Measurements from ENCODE around the gene PCNX2. TPM values are rescaled to one million over a fixed set of nuclear protein-coding genes. Genes with fewer than 3 reads are reported as not detected.
"Not testable (repeated sequence)": the region's sequence is repeated elsewhere in the genome, so short reads cannot be mapped to it uniquely, and the experiment has no call there.

Gene PCNX2
- total RNA-seq, 2 experiments from 2014 or later, result 17.6 to 31.7 TPM

GRCh38 chr1:233086961-233087881, 208.3 kb downstream of the PCNX2 start:
- H3K36me3 Mint-ChIP-seq, result peaks cover 7% of the 10 kb centered on the region
- H3K9me3 Mint-ChIP-seq (ENCODE audit: low read depth), result no peaks in the 10 kb centered on the region
- CTCF ChIA-PET, result no interaction called here
- H3K4me3 Mint-ChIP-seq, result no peak overlapping the region
- no peak overlapping the region for H3K27ac Mint-ChIP-seq
- peaks cover 4% of the 10 kb centered on the region for H3K4me1 Mint-ChIP-seq
- DNase-seq, result no peak
- no peak for ATAC-seq
- H3K27me3 Mint-ChIP-seq, result no peaks in the 10 kb centered on the region

- Mint-ChIP-seq H3K27ac (no peak overlapping the region), H3K4me1 (no peaks in the 10 kb centered on the region), H3K9me3 (ENCODE audit: low read depth) (no peaks in the 10 kb centered on the region), H3K27me3 (no peaks in the 10 kb centered on the region), H3K4me3 (no peak overlapping the region), H3K36me3 (peaks cover 7% of the 10 kb centered on the region)
- no peak for ATAC-seq
- CTCF ChIA-PET, result no interaction called here
- no peak for DNase-seq
Measured at GRCh38 chr1:233085566-233085965, 210.0 kb downstream of the PCNX2 start.

- CTCF ChIA-PET, result no interaction called here
- no peaks in the 10 kb centered on the region for H3K4me1 Mint-ChIP-seq
- DNase-seq, result no peak
- H3K36me3 Mint-ChIP-seq, result peaks cover 5% of the 10 kb centered on the region
- H3K4me3 Mint-ChIP-seq, result no peak overlapping the region
- no peak for ATAC-seq
- no peaks in the 10 kb centered on the region for H3K27me3 Mint-ChIP-seq
- H3K9me3 Mint-ChIP-seq (ENCODE audit: low read depth), result no peaks in the 10 kb centered on the region
- H3K27ac Mint-ChIP-seq, result no peak overlapping the region
Measured at GRCh38 chr1:233082778-233083550, 212.6 kb downstream of the PCNX2 start.

GRCh38 chr1:233081735-233082134, 213.8 kb downstream of the PCNX2 start:
- ATAC-seq (no peak), DNase-seq (no peak)
- CTCF ChIA-PET, result interaction anchor here (1.1 kb wide), 1 partner anchor 61 kb away, joined by 3 read pairs; no protein-coding TSS in a partner anchor
- H3K9me3 Mint-ChIP-seq (ENCODE audit: low read depth), result no peaks in the 10 kb centered on the region
- H3K36me3 Mint-ChIP-seq, result peaks cover 5% of the 10 kb centered on the region
- H3K27me3 Mint-ChIP-seq, result no peaks in the 10 kb centered on the region
- no peak overlapping the region for H3K4me3 Mint-ChIP-seq
- H3K27ac Mint-ChIP-seq, result no peak overlapping the region
- no peaks in the 10 kb centered on the region for H3K4me1 Mint-ChIP-seq

- not testable (repeated sequence) for ATAC-seq; H3K9me3 Mint-ChIP-seq (ENCODE audit: low read depth); DNase-seq; H3K27ac Mint-ChIP-seq; H3K27me3 Mint-ChIP-seq; H3K4me3 Mint-ChIP-seq; H3K36me3 Mint-ChIP-seq; H3K4me1 Mint-ChIP-seq
- CTCF ChIA-PET, result interaction anchor here (1.1 kb wide), 1 partner anchor 62 kb away, joined by 3 read pairs; no protein-coding TSS in a partner anchor
Measured at GRCh38 chr1:233080827-233081226, 214.7 kb downstream of the PCNX2 start.

DNA sequence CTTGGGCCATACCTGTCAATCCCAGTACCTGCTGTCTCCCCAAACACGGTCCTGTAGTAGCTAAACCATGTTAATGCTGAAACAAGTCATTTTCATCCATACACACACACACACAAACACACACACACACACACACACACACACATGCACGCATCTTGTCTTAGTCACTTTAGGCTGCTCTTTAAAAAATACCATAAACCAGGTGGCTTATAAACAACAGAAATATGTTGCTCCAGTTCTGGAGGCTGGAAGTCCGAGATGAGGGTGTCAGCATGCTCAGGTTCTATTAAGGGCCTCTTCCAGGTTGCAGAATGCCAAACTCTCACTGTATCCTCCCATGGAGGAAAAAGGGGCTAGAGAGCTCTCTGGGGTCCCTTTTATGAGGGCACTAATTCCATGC, 215.2 kb downstream of the PCNX2 start:
- ATAC-seq (no peak), DNase-seq (no peak)
- Mint-ChIP-seq H3K4me3 (no peak overlapping the region), H3K4me1 (no peaks in the 10 kb centered on the region), H3K36me3 (peaks cover 6% of the 10 kb centered on the region), H3K27me3 (no peaks in the 10 kb centered on the region), H3K9me3 (ENCODE audit: low read depth) (no peaks in the 10 kb centered on the region), H3K27ac (no peak overlapping the region)
- CTCF ChIA-PET, result no interaction called here

DNA sequence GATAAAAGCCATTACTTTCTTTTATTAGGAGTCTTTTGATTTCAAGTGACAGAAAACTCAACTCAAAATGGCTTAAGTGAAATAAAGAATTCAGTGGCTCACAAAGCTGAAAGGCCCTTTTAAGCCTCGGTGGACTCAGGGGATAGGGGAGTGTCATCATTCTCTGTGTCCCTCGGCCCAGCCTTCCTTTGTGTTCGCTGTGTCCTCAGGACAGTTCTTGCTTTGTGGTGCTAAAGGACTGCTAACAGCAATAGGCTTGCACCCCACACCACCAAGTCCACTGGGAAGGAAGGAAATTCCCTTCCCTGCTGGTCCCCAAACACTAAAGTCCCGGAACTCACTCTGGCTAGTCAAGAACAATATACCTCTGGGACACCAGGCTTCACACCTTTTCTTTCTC, 216.0 kb downstream of the PCNX2 start:
- ATAC-seq (no peak), DNase-seq (no peak)
- Mint-ChIP-seq H3K4me3 (no peak overlapping the region), H3K36me3 (peaks cover 9% of the 10 kb centered on the region), H3K27me3 (no peaks in the 10 kb centered on the region), H3K9me3 (ENCODE audit: low read depth) (no peaks in the 10 kb centered on the region), H3K27ac (no peak overlapping the region), H3K4me1 (no peaks in the 10 kb centered on the region)
- CTCF ChIA-PET, result no interaction called here

DNA sequence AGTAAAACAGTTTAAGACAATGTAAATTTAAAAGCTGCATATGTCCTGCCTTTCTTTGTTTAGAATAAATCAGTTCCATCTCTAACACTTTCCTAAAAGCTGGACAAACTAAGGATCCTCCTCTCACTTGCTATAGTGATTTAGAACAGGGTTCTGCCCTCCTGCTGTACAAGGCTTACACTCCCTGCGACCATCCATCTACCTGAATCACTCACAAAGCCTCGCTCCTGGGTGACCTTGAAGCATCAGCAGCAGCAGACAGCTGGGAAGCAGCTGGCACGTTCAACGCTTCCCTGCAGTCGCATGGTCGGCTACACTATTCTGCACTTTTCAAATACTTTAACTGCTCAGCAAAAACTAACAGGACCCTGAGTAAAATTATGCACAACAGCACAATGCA, 217.1 kb downstream of the PCNX2 start:
- peaks cover 9% of the 10 kb centered on the region for H3K36me3 Mint-ChIP-seq
- ATAC-seq, result no peak

GRCh38 chr1:233075915-233076295, 219.6 kb downstream of the PCNX2 start:
- H3K4me3 Mint-ChIP-seq, result no peak overlapping the region
- H3K36me3 Mint-ChIP-seq, result peaks cover 10% of the 10 kb centered on the region
- no peak for ATAC-seq

More for the DNA sequence above, 217.1 kb downstream of the PCNX2 start:
- no peaks in the 10 kb centered on the region for H3K9me3 Mint-ChIP-seq (ENCODE audit: low read depth)
- no peak overlapping the region for H3K27ac Mint-ChIP-seq
- no peaks in the 10 kb centered on the region for H3K4me1 Mint-ChIP-seq
- no peak overlapping the region for H3K4me3 Mint-ChIP-seq
- CTCF ChIA-PET, result no interaction called here
- no peaks in the 10 kb centered on the region for H3K27me3 Mint-ChIP-seq
- no peak for DNase-seq

DNA sequence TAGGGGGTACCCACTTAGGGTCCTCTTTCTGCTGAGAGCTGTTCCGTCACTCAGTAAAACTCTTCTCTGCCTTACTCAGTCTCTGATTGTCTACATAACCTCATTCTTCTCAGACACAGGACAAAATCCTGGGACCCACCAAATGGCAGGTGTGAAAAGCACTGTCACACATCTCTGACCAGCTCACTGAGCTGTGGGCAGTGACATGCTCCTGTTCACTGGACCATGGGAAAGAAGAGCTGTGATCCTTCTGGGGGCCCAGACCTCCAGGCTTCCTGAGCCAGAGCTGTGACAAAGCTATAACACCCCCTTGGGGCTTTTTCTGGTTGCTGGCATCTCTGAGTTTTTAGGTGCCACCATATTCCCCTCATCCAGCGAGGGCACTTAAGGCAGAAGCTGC, 229.4 kb downstream of the PCNX2 start:
- CTCF ChIA-PET, result no interaction called here
- Mint-ChIP-seq H3K27ac (no peak overlapping the region), H3K9me3 (ENCODE audit: low read depth) (peaks cover 9% of the 10 kb centered on the region), H3K4me3 (no peak overlapping the region), H3K36me3 (peaks cover 28% of the 10 kb centered on the region), H3K27me3 (no peaks in the 10 kb centered on the region), H3K4me1 (no peaks in the 10 kb centered on the region)
- DNase-seq, result no peak
- no peak for ATAC-seq

More at GRCh38 chr1:233075915-233076295, 219.6 kb downstream of the PCNX2 start:
- Mint-ChIP-seq H3K27me3 (no peaks in the 10 kb centered on the region), H3K4me1 (no peaks in the 10 kb centered on the region), H3K9me3 (ENCODE audit: low read depth) (no peaks in the 10 kb centered on the region), H3K27ac (no peak overlapping the region)
- no peak for DNase-seq
- CTCF ChIA-PET, result no interaction called here

DNA sequence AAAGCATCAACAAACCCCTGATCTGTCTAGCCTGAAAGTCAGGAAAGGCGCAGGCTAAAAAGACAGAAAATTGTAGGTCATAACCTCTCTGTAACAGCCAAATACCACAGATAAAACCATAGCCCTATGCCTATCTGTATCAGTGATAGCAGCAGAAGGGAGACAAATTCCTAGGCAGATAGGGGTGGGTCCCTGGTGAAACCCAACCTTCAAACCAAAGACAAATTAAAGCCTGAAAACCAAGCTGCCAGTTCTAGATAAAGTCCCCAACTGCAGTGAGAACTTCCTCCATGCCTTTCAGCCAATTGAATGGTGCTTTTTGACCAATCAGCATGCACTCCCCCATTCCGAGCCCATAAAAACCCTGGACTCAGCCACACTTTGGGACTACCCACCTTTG, 229.8 kb downstream of the PCNX2 start:
- Mint-ChIP-seq H3K4me3 (no peak overlapping the region), H3K9me3 (ENCODE audit: low read depth) (peaks cover 9% of the 10 kb centered on the region), H3K27ac (no peak overlapping the region), H3K27me3 (no peaks in the 10 kb centered on the region), H3K36me3 (peaks cover 28% of the 10 kb centered on the region), H3K4me1 (no peaks in the 10 kb centered on the region)
- ATAC-seq, result no peak
- CTCF ChIA-PET, result no interaction called here
- DNase-seq, result no peak

DNA sequence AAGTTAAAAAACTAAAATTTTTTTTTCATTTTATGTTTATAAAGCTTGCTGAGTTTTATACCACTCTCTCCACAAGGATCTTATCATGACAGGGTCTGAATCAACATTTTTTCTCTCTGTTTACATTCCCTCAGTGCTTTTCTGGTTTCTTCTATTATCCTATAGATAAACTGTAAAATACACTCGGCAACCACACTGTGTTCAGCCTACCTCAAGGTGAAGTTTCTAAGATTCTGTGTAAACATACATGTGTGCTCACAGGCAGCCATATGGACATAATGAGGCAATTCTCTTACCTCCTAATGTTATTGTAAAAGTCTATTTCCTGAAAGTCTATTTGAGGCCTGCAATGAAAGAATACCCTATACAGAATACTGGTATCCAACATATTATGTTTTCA, 230.5 kb downstream of the PCNX2 start:
- no peak overlapping the region for H3K27ac Mint-ChIP-seq
- no peak overlapping the region for H3K4me3 Mint-ChIP-seq
- peaks cover 28% of the 10 kb centered on the region for H3K36me3 Mint-ChIP-seq
- no peaks in the 10 kb centered on the region for H3K4me1 Mint-ChIP-seq
- DNase-seq (no peak), ATAC-seq (no peak)
- H3K9me3 Mint-ChIP-seq (ENCODE audit: low read depth), result peaks cover 9% of the 10 kb centered on the region
- H3K27me3 Mint-ChIP-seq, result no peaks in the 10 kb centered on the region
- CTCF ChIA-PET, result no interaction called here

DNA sequence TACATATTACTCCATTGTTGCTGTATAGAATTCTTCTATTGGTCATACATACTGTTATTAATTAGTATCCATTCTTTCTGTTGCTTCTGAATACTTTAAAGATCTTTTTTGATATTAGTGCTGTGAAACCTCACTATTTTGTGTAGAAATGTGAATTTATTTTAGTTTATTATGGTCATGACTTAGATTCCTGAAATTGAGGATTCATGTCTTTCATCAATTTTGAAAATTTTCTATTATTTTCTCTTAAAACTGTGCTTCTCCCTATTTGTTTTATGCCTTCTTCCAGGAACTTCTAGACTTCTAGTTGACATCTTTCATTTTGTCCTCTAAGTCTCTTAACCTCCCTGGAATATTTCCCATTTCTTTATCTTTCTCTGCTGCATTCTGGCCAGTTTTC, 232.1 kb downstream of the PCNX2 start:
- no peak for ATAC-seq
- CTCF ChIA-PET, result no interaction called here
- Mint-ChIP-seq H3K4me1 (no peaks in the 10 kb centered on the region), H3K27ac (no peak overlapping the region), H3K36me3 (peaks cover 28% of the 10 kb centered on the region), H3K4me3 (no peak overlapping the region), H3K27me3 (no peaks in the 10 kb centered on the region), H3K9me3 (ENCODE audit: low read depth) (peaks cover 7% of the 10 kb centered on the region)
- no peak for DNase-seq

- ATAC-seq (no peak), DNase-seq (no peak)
- CTCF ChIA-PET, result no interaction called here
- peaks cover 3% of the 10 kb centered on the region for H3K9me3 Mint-ChIP-seq (ENCODE audit: low read depth)
- H3K4me1 Mint-ChIP-seq, result no peaks in the 10 kb centered on the region
- no peak overlapping the region for H3K4me3 Mint-ChIP-seq
- peaks cover 21% of the 10 kb centered on the region for H3K36me3 Mint-ChIP-seq
- H3K27ac Mint-ChIP-seq, result no peak overlapping the region
- H3K27me3 Mint-ChIP-seq, result no peaks in the 10 kb centered on the region
Measured at GRCh38 chr1:233061265-233061664, 234.3 kb downstream of the PCNX2 start.
